Neural progenitor cell (in vitro differentiated cells): Measurements from ENCODE around the gene SFT2D3.

Source experiments
- EZH2 ChIP-seq: fragments of 200-600 bp; sonication (generic); IDR thresholded peaks from 2 replicates; pipeline ENCODE4 v1.6.1; 2017; ENCODE audit warnings: antibody characterized with exemption, mild to moderate bottlenecking, moderate library complexity
- EZH2phosphoT487 ChIP-seq: fragments of 200-600 bp; sonication (generic); IDR thresholded peaks from 2 replicates; pipeline ENCODE4 v1.6.1; 2017; ENCODE audit warnings: antibody characterized with exemption
- TF ChIP-seq, protein P1 (sequence below): fragments of 200-600 bp; sonication (generic); IDR thresholded peaks from 2 replicates; pipeline ENCODE4 v1.5.1; 2017; ENCODE audit warnings: antibody characterized with exemption, mild to moderate bottlenecking

DNA sequence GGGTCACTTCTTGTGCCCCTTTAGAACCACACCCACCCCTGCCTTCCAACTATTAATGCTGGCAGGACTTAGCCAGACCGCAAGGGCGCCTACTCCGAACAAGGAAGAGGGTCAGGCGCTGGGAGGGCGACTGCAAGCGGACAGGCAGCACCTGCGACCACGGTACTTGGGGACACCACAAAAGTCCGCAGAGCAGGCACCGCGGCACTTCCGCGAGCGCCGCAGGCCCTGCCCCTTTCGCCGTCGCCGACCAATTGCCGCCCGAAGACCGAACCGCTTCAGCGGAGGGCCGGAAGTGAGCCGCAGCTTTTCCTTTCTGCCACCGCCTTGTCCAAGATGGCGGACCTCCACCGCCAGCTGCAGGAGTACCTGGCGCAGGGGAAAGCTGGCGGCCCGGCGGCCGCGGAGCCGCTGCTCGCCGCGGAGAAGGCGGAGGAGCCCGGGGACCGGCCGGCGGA is at the start of gene SFT2D3:
- TF ChIP-seq, protein P1, sequence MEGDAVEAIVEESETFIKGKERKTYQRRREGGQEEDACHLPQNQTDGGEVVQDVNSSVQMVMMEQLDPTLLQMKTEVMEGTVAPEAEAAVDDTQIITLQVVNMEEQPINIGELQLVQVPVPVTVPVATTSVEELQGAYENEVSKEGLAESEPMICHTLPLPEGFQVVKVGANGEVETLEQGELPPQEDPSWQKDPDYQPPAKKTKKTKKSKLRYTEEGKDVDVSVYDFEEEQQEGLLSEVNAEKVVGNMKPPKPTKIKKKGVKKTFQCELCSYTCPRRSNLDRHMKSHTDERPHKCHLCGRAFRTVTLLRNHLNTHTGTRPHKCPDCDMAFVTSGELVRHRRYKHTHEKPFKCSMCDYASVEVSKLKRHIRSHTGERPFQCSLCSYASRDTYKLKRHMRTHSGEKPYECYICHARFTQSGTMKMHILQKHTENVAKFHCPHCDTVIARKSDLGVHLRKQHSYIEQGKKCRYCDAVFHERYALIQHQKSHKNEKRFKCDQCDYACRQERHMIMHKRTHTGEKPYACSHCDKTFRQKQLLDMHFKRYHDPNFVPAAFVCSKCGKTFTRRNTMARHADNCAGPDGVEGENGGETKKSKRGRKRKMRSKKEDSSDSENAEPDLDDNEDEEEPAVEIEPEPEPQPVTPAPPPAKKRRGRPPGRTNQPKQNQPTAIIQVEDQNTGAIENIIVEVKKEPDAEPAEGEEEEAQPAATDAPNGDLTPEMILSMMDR = no peak
- TF ChIP-seq EZH2phosphoT487 = no peak
- no peak for TF ChIP-seq EZH2
